Body of pancreas (tissue), 4 donors: ENCODE data around the gene ZP1. TPM values are rescaled to one million over a fixed set of nuclear protein-coding genes. Genes with fewer than 3 reads are reported as not detected.

Experiments
- ATAC-seq: fragments of 150-250 bp; one replicate; pipeline ENCODE4 v1.9.1; 2016
- DNase-seq, 4 donors: peaks; one replicate each; pipeline ENCODE4 v3.0.0-alpha.2; 2019
- H3K27ac ChIP-seq, 4 donors: fragments of 200-600 bp; sonication (generic); 1 replicate in 3 of 4; 2 replicates in 1 of 4; pipeline versions ENCODE4 v1.5.1 to v1.6.1; 2016 to 2019; ENCODE audit warnings: mild to moderate bottlenecking in 1 of 4, mixed read lengths in 1 of 4, moderate library complexity in 1 of 4
- H3K27me3 ChIP-seq, 2 donors: fragments of 200-600 bp; sonication (generic); one replicate each; pipeline ENCODE4 v1.6.0; 2016; ENCODE audit warnings: mild to moderate bottlenecking in 1 of 2
- H3K36me3 ChIP-seq, 2 donors: fragments of 200-600 bp; sonication (generic); replicated peaks in 1 of 2; 2 replicates each; pipeline ENCODE4 v1.5.1; 2016; ENCODE audit warnings: low read depth in 2 of 2; ENCODE audit not compliant: insufficient read depth in 1 of 2
- H3K4me1 ChIP-seq: fragments of 200-600 bp; sonication (generic); one replicate; pipeline ENCODE4 v1.6.0; 2016
- H3K4me3 ChIP-seq, 2 donors: fragments of 200-600 bp; sonication (generic); 1 replicate in 1 of 2; 2 replicates in 1 of 2; pipeline ENCODE4 v1.5.1; 2016 to 2019
- H3K9me3 ChIP-seq, 3 donors: fragments of 200-600 bp; sonication (generic); 1 replicate in 2 of 3; 2 replicates in 1 of 3; pipeline ENCODE4 v1.5.1; 2016
- CTCF ChIP-seq, 7 experiments: fragments of 450-650 bp in 4 of 7; fragments of 200-600 bp in 3 of 7; sonication (generic) in 3 of 7; IDR thresholded peaks; one replicate each; pipeline ENCODE4 v1.5.1; 2016 to 2019; ENCODE audit warnings: antibody characterized with exemption in 7 of 7
- POLR2A ChIP-seq, 3 donors: fragments of 450-650 bp; IDR thresholded peaks; one replicate each; pipeline ENCODE4 v1.6.1; 2016; ENCODE audit warnings: antibody characterized with exemption in 3 of 3, mild to moderate bottlenecking in 2 of 3
- WGBS, 2 donors: methylation state at CpG; one replicate each; pipeline ENCODE4 v1.1.5; 2017; 5-methylcytosine and 5-hydroxymethylcytosine counted together
- intact Hi-C: fragments of 100-400 bp; cut with DNase I; formaldehyde crosslinking; loops from one replicate; pipeline ENCODE4 v1.15.1; 2023
- total RNA-seq, 2 donors: library from RNA; depleted of rRNA; stranded (reverse); fragments of >200 nt; gene quantifications; one replicate each; pipeline ENCODE4 v1.1.0, GENCODE V29; 2016

The ZP1 gene
- total RNA-seq, 2 donors from 2014 or later: not detected

- intact Hi-C loops: no loop called here
- 38 to 54% methylated on average over 10 of the region's 10 CpGs for WGBS, 2 donors
- Histone ChIP-seq H3K9me3 (no peaks in the 10 kb centered on the region), H3K27ac (peak overlapping the region in 3 of 4 donors; percentile 9 to 74 (median 10)), H3K4me1 (peaks cover 40% of the 10 kb centered on the region), H3K36me3 (no peaks in the 10 kb centered on the region), H3K27me3 (no peaks in the 10 kb centered on the region), H3K4me3 (no peak overlapping the region)
- DNase-seq (no peak), ATAC-seq (no peak)
- TF ChIP-seq POLR2A (IDR thresholded peaks at IDR 0.05): no peak
- no peak for TF ChIP-seq CTCF (IDR thresholded peaks at IDR 0.05)
These were observed 23.1 kb upstream of the ZP1 start for GRCh38 chr11:60844045-60844869.

DNA sequence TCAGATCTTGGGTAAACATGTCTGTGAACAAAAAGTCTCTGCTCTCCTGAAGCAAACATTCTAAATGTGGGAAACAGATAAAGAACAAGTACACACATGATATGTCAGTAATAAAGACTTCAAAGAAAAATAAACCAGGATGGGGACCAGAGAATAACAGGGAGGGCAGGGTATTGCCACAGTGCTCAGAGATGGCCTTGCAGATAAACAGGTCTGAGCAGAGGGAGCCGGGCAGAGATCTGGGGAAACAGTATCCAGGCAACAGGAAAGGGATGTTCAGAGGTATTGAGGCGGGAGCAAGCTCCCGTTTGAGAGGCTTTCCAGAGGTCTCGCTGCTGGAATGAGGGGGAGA, 22.5 kb upstream of the ZP1 start:
- Histone ChIP-seq H3K9me3 (no peaks in the 10 kb centered on the region), H3K27ac (peak overlapping the region in 2 of 4 donors; percentile 7 to 11), H3K4me1 (peaks cover 40% of the 10 kb centered on the region), H3K36me3 (no peaks in the 10 kb centered on the region), H3K27me3 (no peaks in the 10 kb centered on the region), H3K4me3 (no peak overlapping the region)
- TF ChIP-seq CTCF (IDR thresholded peaks at IDR 0.05): no peak
- TF ChIP-seq POLR2A (IDR thresholded peaks at IDR 0.05): no peak
- WGBS, 2 donors: 29 to 35% methylated on average over 4 of the region's 4 CpGs
- DNase-seq (peak in 2 of 4 donors; percentile 33 to 36), ATAC-seq (no peak)
- intact Hi-C loops: no loop called here

GRCh38 chr11:60845338-60845737, 22.0 kb upstream of the ZP1 start:
- ATAC-seq (no peak), DNase-seq (no peak)
- intact Hi-C loops: no loop called here
- H3K4me3 ChIP-seq: no peak overlapping the region
- peaks cover 40% of the 10 kb centered on the region for H3K4me1 ChIP-seq
- H3K9me3 ChIP-seq: no peaks in the 10 kb centered on the region
- TF ChIP-seq CTCF (IDR thresholded peaks at IDR 0.05) (no peak), POLR2A (IDR thresholded peaks at IDR 0.05) (no peak)
- whole genome bisulfite sequencing, 2 donors: 81 to 84% methylated on average over 8 of the region's 8 CpGs
- H3K27me3 ChIP-seq: no peaks in the 10 kb centered on the region
- peak overlapping the region in 2 of 4 donors; percentile 7 to 11 for H3K27ac ChIP-seq
- H3K36me3 ChIP-seq: peaks cover 0 to 2% of the 10 kb centered on the region in 2 donors

DNA sequence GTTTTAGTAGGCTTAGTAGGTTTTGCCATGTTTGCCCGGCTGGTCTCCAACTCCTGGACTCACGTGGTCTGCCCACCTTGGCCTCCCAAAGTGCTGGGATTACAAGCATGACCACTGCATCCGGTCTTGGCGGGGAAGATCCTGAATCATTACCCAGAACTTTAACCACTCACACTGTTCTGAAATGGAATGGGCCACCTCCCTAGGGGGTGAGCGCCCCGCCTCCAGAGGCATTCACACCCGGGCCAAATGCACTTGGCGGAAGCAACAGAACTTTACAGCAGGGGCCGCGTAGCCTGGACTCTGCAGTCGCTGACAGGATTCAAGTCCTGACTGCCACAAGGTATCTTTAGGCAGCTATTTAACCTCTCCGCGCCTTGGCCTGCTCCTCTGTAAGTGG, 20.1 kb upstream of the ZP1 start:
- H3K9me3 ChIP-seq: no peaks in the 10 kb centered on the region
- no peak for DNase-seq
- intact Hi-C loops: no loop called here
- TF ChIP-seq CTCF (IDR thresholded peaks at IDR 0.05): no peak
- TF ChIP-seq POLR2A (IDR thresholded peaks at IDR 0.05): no peak
- H3K27me3 ChIP-seq: no peaks in the 10 kb centered on the region
- H3K4me1 ChIP-seq: peaks cover 31% of the 10 kb centered on the region
- 71 to 74% methylated on average over 11 to 13 of the region's 13 CpGs for WGBS, 2 donors
- H3K27ac ChIP-seq: no peak overlapping the region
- ATAC-seq: no peak
- H3K36me3 ChIP-seq: peaks cover 0 to 4% of the 10 kb centered on the region in 2 donors
- no peak overlapping the region for H3K4me3 ChIP-seq

DNA sequence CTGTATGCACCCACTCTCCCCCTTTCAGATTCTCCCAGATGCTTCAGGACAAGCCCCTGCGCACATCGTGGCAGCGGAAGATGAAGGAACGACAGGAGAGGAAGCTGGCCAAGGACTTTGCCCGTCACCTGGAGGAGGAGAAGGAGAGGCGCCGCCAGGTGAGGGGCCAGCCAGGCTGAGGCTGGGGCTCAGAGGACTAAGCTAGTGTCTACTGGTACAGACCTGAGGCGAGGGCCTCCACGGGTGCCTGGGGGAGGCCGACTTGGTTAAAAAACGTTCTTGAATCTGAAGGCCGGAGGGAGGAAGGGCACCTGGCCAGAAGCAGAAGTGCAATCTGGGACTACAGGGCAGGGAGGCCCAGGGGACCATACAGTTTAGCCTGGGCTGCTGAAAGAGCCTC, 19.4 kb upstream of the ZP1 start:
- ATAC-seq (no peak), DNase-seq (no peak)
- Histone ChIP-seq H3K27ac (no peak overlapping the region), H3K4me1 (peaks cover 32% of the 10 kb centered on the region), H3K27me3 (no peaks in the 10 kb centered on the region), H3K36me3 (peaks cover 0 to 4% of the 10 kb centered on the region in 2 donors), H3K4me3 (no peak overlapping the region), H3K9me3 (no peaks in the 10 kb centered on the region)
- TF ChIP-seq CTCF (IDR thresholded peaks at IDR 0.05): no peak
- no peak for TF ChIP-seq POLR2A (IDR thresholded peaks at IDR 0.05)
- intact Hi-C loops: no loop called here
- 82 to 84% methylated on average over 12 of the region's 12 CpGs for WGBS, 2 donors
